ENCODE results near the gene LRBA. TPM values are rescaled to one million over a fixed set of nuclear protein-coding genes. Genes with fewer than 3 reads are reported as not detected.

The LRBA gene
- total and polyA plus RNA-seq, 4 donors = 8.2 to 69.8 (median 32.8) TPM

- H3K9ac ChIP-seq (ENCODE audit: low read depth in 1 of 2, low read length in 2 of 2) = no peak overlapping the region
- H3K27me3 ChIP-seq (ENCODE audit: control insufficient read depth in 4 of 4, insufficient read depth in 4 of 4, low read length in 3 of 4) = no peaks in the 10 kb centered on the region
- no peaks in the 10 kb centered on the region for H3K4me1 ChIP-seq (ENCODE audit: control insufficient read depth in 4 of 4, insufficient read depth in 4 of 4, low read length in 3 of 4)
- DNase-seq (ENCODE audit: low spot score) = no peak
- TF ChIP-seq MAX (IDR thresholded peaks at IDR 0.05) (no peak), RAD21 (IDR thresholded peaks at IDR 0.05) (no peak), FOXA2 (IDR thresholded peaks at IDR 0.05) (no peak), JUND (IDR thresholded peaks at IDR 0.05) (no peak), HNF4G (IDR thresholded peaks at IDR 0.05) (no peak), ATF3 (IDR thresholded peaks at IDR 0.05) (no peak), YY1 (IDR thresholded peaks at IDR 0.05) (no peak), SP1 (IDR thresholded peaks at IDR 0.05) (no peak), CTCF (IDR thresholded peaks at IDR 0.05; ENCODE audit: low read depth, low read length, missing input control) (no peak), RXRA (IDR thresholded peaks at IDR 0.05) (no peak), GABPA (IDR thresholded peaks at IDR 0.05 in 1 of 2, conservative IDR thresholded peaks at IDR 0.05 in 1 of 2) (no peak), HNF4A (conservative IDR thresholded peaks at IDR 0.05) (no peak), ZBTB33 (IDR thresholded peaks at IDR 0.05) (no peak), FOXA1 (IDR thresholded peaks at IDR 0.05) (no peak)
- H3K4me3 ChIP-seq (ENCODE audit: low read depth in 1 of 3, low read length in 3 of 3) = no peak overlapping the region
- no peaks in the 10 kb centered on the region for H3K36me3 ChIP-seq (ENCODE audit: control insufficient read depth in 4 of 4, insufficient read depth in 3 of 4, low read depth in 1 of 4, low read length in 3 of 4)
- no peak overlapping the region for H3K27ac ChIP-seq (ENCODE audit: low read depth in 1 of 2, low read length in 2 of 2)
- 94% methylated on average over 4 of the region's 4 CpGs for WGBS
- H3K9me3 ChIP-seq (ENCODE audit: control insufficient read depth in 4 of 4, low read length in 3 of 4) = no peaks in the 10 kb centered on the region
Measured at GRCh38 chr4:150322646-150323045, 692.4 kb downstream of the LRBA start.

GRCh38 chr4:150321113-150321512, 694.0 kb downstream of the LRBA start:
- no peaks in the 10 kb centered on the region for H3K4me1 ChIP-seq (ENCODE audit: control insufficient read depth in 4 of 4, insufficient read depth in 4 of 4, low read length in 3 of 4)
- no peak overlapping the region for H3K4me3 ChIP-seq (ENCODE audit: low read depth in 1 of 3, low read length in 3 of 3)
- no peaks in the 10 kb centered on the region for H3K36me3 ChIP-seq (ENCODE audit: control insufficient read depth in 4 of 4, insufficient read depth in 3 of 4, low read depth in 1 of 4, low read length in 3 of 4)
- 93% methylated on average over 3 of the region's 3 CpGs for WGBS
- H3K9me3 ChIP-seq (ENCODE audit: control insufficient read depth in 4 of 4, low read length in 3 of 4) = no peaks in the 10 kb centered on the region
- H3K27me3 ChIP-seq (ENCODE audit: control insufficient read depth in 4 of 4, insufficient read depth in 4 of 4, low read length in 3 of 4) = no peaks in the 10 kb centered on the region
- no peak overlapping the region for H3K27ac ChIP-seq (ENCODE audit: low read depth in 1 of 2, low read length in 2 of 2)
- TF ChIP-seq HNF4A (conservative IDR thresholded peaks at IDR 0.05) = no peak
- no peak for TF ChIP-seq YY1 (IDR thresholded peaks at IDR 0.05)
- TF ChIP-seq ATF3 (IDR thresholded peaks at IDR 0.05) = no peak
- no peak for TF ChIP-seq MAX (IDR thresholded peaks at IDR 0.05)
- TF ChIP-seq FOXA1 (IDR thresholded peaks at IDR 0.05) = no peak
- no peak overlapping the region for H3K9ac ChIP-seq (ENCODE audit: low read depth in 1 of 2, low read length in 2 of 2)
- no peak for DNase-seq (ENCODE audit: low spot score)

All from liver (tissue), 9 donors.